SK-N-SH (cell line): ENCODE results near the gene CST6. TPM values are rescaled to one million over a fixed set of nuclear protein-coding genes. Genes with fewer than 3 reads are reported as not detected.

Experiments
- CTCF ChIA-PET: fragments of 300-600, 350-600 bp; formaldehyde crosslinking; extraction: SDS; loops from one replicate; lab custom pipeline; 2021; lab: Yijun Ruan, JAX
- POLR2A ChIA-PET: fragments of 350-600 bp; sonication (Branson Sonifier 250); formaldehyde crosslinking; extraction: SDS; loops from one replicate; lab custom pipeline; 2020; ENCODE audit warnings: antibody characterized with exemption, inconsistent platforms; lab: Yijun Ruan, JAX
- DNase-seq: peaks from one replicate; pipeline ENCODE4 v3.0.0; 2012
- H2AFZ ChIP-seq: fragments of 200-600 bp; sonication (generic); 2 replicates; pipeline ENCODE4 v1.8.1; 2016; ENCODE audit warnings: antibody characterized with exemption, mild to moderate bottlenecking, low read depth
- H3F3A ChIP-seq: fragments of 200-600 bp; sonication (generic); replicated peaks from 2 replicates; pipeline ENCODE3; 2016; ENCODE audit warnings: antibody characterized with exemption, mild to moderate bottlenecking; ENCODE audit not compliant: insufficient read depth
- H3K27ac ChIP-seq, 2 experiments: fragments of 200-500 bp in 1 of 2; fragments of 200-600 bp in 1 of 2; sonication (Bioruptor generic) in 1 of 2; sonication (generic), shearing (Covaris generic) in 1 of 2; 2 replicates each; pipeline versions ENCODE4 v1.5.1 to v1.6.1; 2014 to 2016; ENCODE audit warnings: low read depth in 2 of 2, inconsistent platforms in 1 of 2, low read length in 1 of 2, mild to moderate bottlenecking in 1 of 2, mixed read lengths in 1 of 2
- H3K27me3 ChIP-seq: fragments of 200-600 bp; sonication (generic), shearing (Covaris generic); 2 replicates; pipeline ENCODE4 v1.6.1; 2016; ENCODE audit warnings: mixed run types; ENCODE audit not compliant: insufficient read depth
- H3K36me3 ChIP-seq, 2 experiments: fragments of 200-500 bp in 1 of 2; fragments of 200-600 bp in 1 of 2; sonication (Bioruptor generic) in 1 of 2; sonication (generic) in 1 of 2; replicated peaks in 1 of 2; 2 replicates each; pipeline versions ENCODE3 to v1.5.1; 2014 to 2016; ENCODE audit warnings: low read length in 1 of 2, mild to moderate bottlenecking in 1 of 2; ENCODE audit not compliant: insufficient read depth in 2 of 2, control insufficient read depth in 1 of 2
- H3K4me1 ChIP-seq, 2 experiments: fragments of 200-500 bp in 1 of 2; fragments of 200-600 bp in 1 of 2; sonication (Bioruptor generic) in 1 of 2; sonication (generic), shearing (Covaris generic) in 1 of 2; 2 replicates each; pipeline versions ENCODE4 v1.5.1 to v1.6.1; 2014 to 2016; ENCODE audit warnings: low read depth in 1 of 2, low read length in 1 of 2, mixed run types in 1 of 2; ENCODE audit not compliant: insufficient read depth in 2 of 2, control insufficient read depth in 1 of 2
- H3K4me2 ChIP-seq: fragments of 200-600 bp; sonication (generic), shearing (Covaris generic); 2 replicates; pipeline ENCODE4 v1.6.1; 2017; ENCODE audit warnings: mixed run types
- H3K4me3 ChIP-seq, 2 experiments: fragments of 200-500 bp in 1 of 2; fragments of 200-600 bp in 1 of 2; sonication (Bioruptor generic) in 1 of 2; sonication (generic), shearing (Covaris generic) in 1 of 2; 2 replicates each; pipeline versions ENCODE4 v1.5.1 to v1.8.1; 2014 to 2016; ENCODE audit warnings: low read depth in 2 of 2, inconsistent platforms in 1 of 2, low read length in 1 of 2, mild to moderate bottlenecking in 1 of 2, mixed read lengths in 1 of 2, moderate library complexity in 1 of 2
- H3K79me2 ChIP-seq: fragments of 200-600 bp; sonication (generic); 2 replicates; pipeline ENCODE4 v1.8.1; 2017; ENCODE audit warnings: mild to moderate bottlenecking; ENCODE audit not compliant: insufficient read depth
- H3K9ac ChIP-seq: fragments of 200-600 bp; sonication (generic); 2 replicates; pipeline ENCODE4 v1.6.1; 2017; ENCODE audit warnings: mixed run types
- H3K9me2 ChIP-seq: fragments of 200-600 bp; sonication (generic); 2 replicates; pipeline ENCODE4 v1.6.1; 2017; ENCODE audit warnings: mixed run types
- H3K9me3 ChIP-seq: fragments of 200-600 bp; sonication (generic); 2 replicates; pipeline ENCODE4 v1.6.1; 2017; ENCODE audit warnings: mixed run types, mild to moderate bottlenecking, moderate library complexity
- H4K20me1 ChIP-seq: fragments of 200-600 bp; sonication (generic); 2 replicates; pipeline ENCODE4 v1.6.1; 2017; ENCODE audit warnings: mild to moderate bottlenecking, mixed run types; ENCODE audit not compliant: insufficient read depth
- CTCF ChIP-seq: fragments of 200-600 bp; sonication (generic); IDR thresholded peaks from 2 replicates; pipeline ENCODE4 v1.6.1; 2017; ENCODE audit warnings: antibody characterized with exemption, mild to moderate bottlenecking, moderate library complexity
- EZH2phosphoT487 ChIP-seq: fragments of 200-600 bp; sonication (generic); IDR thresholded peaks from 2 replicates; pipeline ENCODE4 v1.6.1; 2017; ENCODE audit warnings: low read depth, mixed run types, mild to moderate bottlenecking, antibody characterized with exemption, moderate library complexity, borderline replicate concordance
- FOSL2 ChIP-seq: IDR thresholded peaks from 2 replicates; pipeline ENCODE4 v1.4.0; 2012; ENCODE audit warnings: low read depth, mild to moderate bottlenecking, moderate library complexity, borderline replicate concordance
- FOXJ3 ChIP-seq: sonication (generic); formaldehyde crosslinking; IDR thresholded peaks from 2 replicates; pipeline ENCODE4 v1.5.1; 2020; ENCODE audit warnings: mild to moderate bottlenecking, missing genetic modification reagents
- GABPA ChIP-seq: IDR thresholded peaks from 2 replicates; pipeline ENCODE4 v1.4.0; 2012; ENCODE audit warnings: low read depth, mild to moderate bottlenecking
- IRF3 ChIP-seq: fragments of 150-350 bp; IDR thresholded peaks from 2 replicates; pipeline ENCODE4 v1.6.1; 2016; ENCODE audit warnings: mild to moderate bottlenecking, low read depth, low read length
- MAX ChIP-seq: IDR thresholded peaks from 2 replicates; pipeline ENCODE4 v1.4.0; 2012; ENCODE audit warnings: low read depth
- NRF1 ChIP-seq: IDR thresholded peaks from 2 replicates; pipeline ENCODE4 v1.6.1; 2012; ENCODE audit warnings: low read depth, mild to moderate bottlenecking, low read length
- REST ChIP-seq: IDR thresholded peaks from 2 replicates; pipeline ENCODE4 v1.6.1; 2012; ENCODE audit warnings: mild to moderate bottlenecking, low read depth, low read length, moderate library complexity
- RFX5 ChIP-seq: IDR thresholded peaks from 2 replicates; pipeline ENCODE4 v1.6.1; 2012; ENCODE audit warnings: mild to moderate bottlenecking, improper control_type of control experiment, low read length
- USF2 ChIP-seq: fragments of 150-350 bp; IDR thresholded peaks from 2 replicates; pipeline ENCODE4 v1.6.1; 2017; ENCODE audit warnings: antibody characterized with exemption, low read length, low read depth, borderline replicate concordance
- WGBS: methylation state at CpG from one replicate; pipeline ENCODE4 v1.1.6; 2017; ENCODE audit warnings: low lambda C conversion rate; 5-methylcytosine and 5-hydroxymethylcytosine counted together
- polyA plus RNA-seq, 3 experiments: library from polyadenylated mRNA; depleted of rRNA; stranded (reverse); fragments of >200 nt; gene quantifications; 2 replicates each; pipeline ENCODE4 v1.2.3, GENCODE V29; 2012

The CST6 gene
- polyA plus RNA-seq, 1 of the 3 experiments (the other 2 are of a cell fraction) = 0.90 TPM

GRCh38 chr11:66050581-66051231 lies 38.9 kb downstream of the CST6 start:
- peaks cover 15 to 41% of the 10 kb centered on the region in 2 experiments; a peak in 2 of 4 replicates for H3K4me1 ChIP-seq
- peak overlapping the region; percentile 86 for H3K4me2 ChIP-seq
- 96% methylated on average over 5 of the region's 5 CpGs for WGBS
- H3K79me2 ChIP-seq = peaks cover 36% of the 10 kb centered on the region
- H3F3A ChIP-seq = peaks cover 4% of the 10 kb centered on the region
- no peak overlapping the region; the same call in 1 of the 2 replicates for H2AFZ ChIP-seq
- no peaks in the 10 kb centered on the region for H3K9me3 ChIP-seq
- H3K4me3 ChIP-seq = no peak overlapping the region
- H3K9me2 ChIP-seq = no peaks in the 10 kb centered on the region
- peaks cover 14 to 23% of the 10 kb centered on the region in 2 experiments for H3K36me3 ChIP-seq
- no peaks in the 10 kb centered on the region for H4K20me1 ChIP-seq
- CTCF ChIA-PET = interaction anchor here (0.7 to 6.7 kb wide), 5 partner anchors 17 to 166 kb away, joined by 3 to 101 read pairs (median 3); partner anchors contain the start of genes BANF1, EIF1AD and PACS1
- H3K27me3 ChIP-seq = no peaks in the 10 kb centered on the region
- H3K27ac ChIP-seq = peak overlapping the region; percentile 81 to 94
- H3K9ac ChIP-seq = peak overlapping the region; percentile 95; the same call in 1 of the 2 replicates
- DNase-seq = peak; percentile 46
- TF ChIP-seq CTCF (peak; percentile 18; the same call in 1 of the 2 replicates), REST (no peak)
- TF ChIP-seq, all 33 proteins: peak for 1
- POLR2A ChIA-PET = interaction anchor here (2.4 kb wide), 1 partner anchor 48 kb away, joined by 8 read pairs; the partner anchor contains the start of gene BANF1

GRCh38 chr11:66051371-66051765 lies 39.6 kb downstream of the CST6 start:
- no peak for DNase-seq
- Histone ChIP-seq H4K20me1 (no peaks in the 10 kb centered on the region), H3K27ac (peak overlapping the region; percentile 81 to 94), H3K27me3 (no peaks in the 10 kb centered on the region), H3K36me3 (peaks cover 20 to 30% of the 10 kb centered on the region in 2 experiments), H2AFZ (peak overlapping the region; percentile 63), H3K9ac (peak overlapping the region; percentile 95), H3K79me2 (peaks cover 42% of the 10 kb centered on the region), H3K4me1 (peaks cover 15 to 40% of the 10 kb centered on the region in 2 experiments; a peak in 2 of 4 replicates), H3K9me3 (no peaks in the 10 kb centered on the region), H3K4me2 (peak overlapping the region; percentile 86), H3F3A (no peaks in the 10 kb centered on the region), H3K9me2 (no peaks in the 10 kb centered on the region), H3K4me3 (peak overlapping the region; percentile 90 to 99)
- 52% methylated on average over 12 of the region's 12 CpGs for WGBS
- ChIA-PET POLR2A (interaction anchor here (1.3 to 2.4 kb wide), 3 partner anchors 9 to 48 kb away, joined by 3 to 8 read pairs (median 6); partner anchors contain the start of gene BANF1), CTCF (interaction anchor here (0.7 to 6.7 kb wide), 8 partner anchors 12 to 167 kb away, joined by 3 to 101 read pairs (median 5); partner anchors contain the start of genes BANF1, EIF1AD and PACS1)
- TF ChIP-seq IRF3 = no peak
- TF ChIP-seq NRF1 = no peak
- no peak for TF ChIP-seq FOXJ3 (CRISPR knock-in tag)
- no peak for TF ChIP-seq GABPA
- no peak for TF ChIP-seq REST
- no peak for TF ChIP-seq RFX5
- no peak for TF ChIP-seq MAX
- no peak for TF ChIP-seq EZH2phosphoT487
- no peak for TF ChIP-seq USF2
- no peak for TF ChIP-seq FOSL2
